ENCODE data around the gene PILRA. TPM values are rescaled to one million over a fixed set of nuclear protein-coding genes. Genes with fewer than 3 reads are reported as not detected.

Gene PILRA
- total RNA-seq, 1 donor from 2014 or later = 25.8 TPM

- no peaks in the 10 kb centered on the region for H3K9me3 ChIP-seq
- intact Hi-C loops (cut with DNase I) = loop anchor here (10.0 kb wide), 1 partner anchor 295 kb away; the partner anchor contains the start of gene MBLAC1
- H3K4me1 ChIP-seq = no peaks in the 10 kb centered on the region
- no peaks in the 10 kb centered on the region for H3K27me3 ChIP-seq
- no peak for TF ChIP-seq CTCF (IDR thresholded peaks at IDR 0.05)
- no peak overlapping the region for H3K27ac ChIP-seq
- H3K4me3 ChIP-seq = no peak overlapping the region
- H3K36me3 ChIP-seq = peaks cover 0 to 6% of the 10 kb centered on the region in 2 donors
- peak in 1 of 2 donors; percentile 19 for DNase-seq (ENCODE audit: low spot score in 2 of 2)
Measured at GRCh38 chr7:100419660-100420226, 46.5 kb downstream of the PILRA start.

- Histone ChIP-seq H3K4me1 (peaks cover 4% of the 10 kb centered on the region in 2 donors), H3K36me3 (peaks cover 0 to 6% of the 10 kb centered on the region in 2 donors), H3K4me3 (no peak overlapping the region), H3K9me3 (no peaks in the 10 kb centered on the region), H3K27me3 (no peaks in the 10 kb centered on the region), H3K27ac (no peak overlapping the region)
- DNase-seq (ENCODE audit: low spot score in 2 of 2) = no peak
- intact Hi-C loops (cut with DNase I) = loop anchor here (10.0 kb wide), 1 partner anchor 299 kb away; the partner anchor contains the start of gene MBLAC1
- no peak for TF ChIP-seq CTCF (IDR thresholded peaks at IDR 0.05)
Measured at GRCh38 chr7:100423315-100423714, 50.0 kb downstream of the PILRA start.

GRCh38 chr7:100425347-100425746, 52.1 kb downstream of the PILRA start:
- Histone ChIP-seq H3K27me3 (no peaks in the 10 kb centered on the region), H3K27ac (no peak overlapping the region)

GRCh38 chr7:100426516-100426915, 53.2 kb downstream of the PILRA start:
- DNase-seq (ENCODE audit: low spot score in 2 of 2) = no peak
- Histone ChIP-seq H3K4me3 (no peak overlapping the region), H3K27ac (no peak overlapping the region), H3K36me3 (peaks cover 0 to 6% of the 10 kb centered on the region in 2 donors), H3K4me1 (peaks cover 4 to 14% of the 10 kb centered on the region in 2 donors), H3K9me3 (no peaks in the 10 kb centered on the region), H3K27me3 (no peaks in the 10 kb centered on the region)
- intact Hi-C loops (cut with DNase I) = loop anchor here (5.0 to 10.0 kb wide), 2 partner anchors 302 to 441 kb away; partner anchors contain the start of genes MBLAC1 and TRIP6
- no peak for TF ChIP-seq CTCF (IDR thresholded peaks at IDR 0.05)

More at GRCh38 chr7:100425347-100425746, 52.1 kb downstream of the PILRA start:
- TF ChIP-seq CTCF (IDR thresholded peaks at IDR 0.05) = no peak
- peaks cover 0 to 6% of the 10 kb centered on the region in 2 donors for H3K36me3 ChIP-seq
- no peak for DNase-seq (ENCODE audit: low spot score in 2 of 2)
- H3K9me3 ChIP-seq = no peaks in the 10 kb centered on the region
- peaks cover 4% of the 10 kb centered on the region in 2 donors for H3K4me1 ChIP-seq
- no peak overlapping the region for H3K4me3 ChIP-seq
- intact Hi-C loops (cut with DNase I) = loop anchor here (5.0 to 10.0 kb wide), 2 partner anchors 301 to 442 kb away; partner anchors contain the start of genes MBLAC1 and TRIP6

GRCh38 chr7:100427762-100428198, 54.5 kb downstream of the PILRA start:
- peaks cover 4 to 22% of the 10 kb centered on the region in 2 donors for H3K4me1 ChIP-seq
- intact Hi-C loops (cut with DNase I) = loop anchor here (1.0 to 10.0 kb wide), 4 partner anchors 51 to 440 kb away; partner anchors contain the start of genes GNB2, MBLAC1, TRIP6 and TSC22D4
- H3K36me3 ChIP-seq = peaks cover 0 to 9% of the 10 kb centered on the region in 2 donors
- H3K4me3 ChIP-seq = peak overlapping the region; percentile 74 to 82
- peak overlapping the region; percentile 99 to 100 for H3K27ac ChIP-seq
- DNase-seq (ENCODE audit: low spot score in 2 of 2) = no peak
- H3K9me3 ChIP-seq = no peaks in the 10 kb centered on the region
- H3K27me3 ChIP-seq = no peaks in the 10 kb centered on the region
- no peak for TF ChIP-seq CTCF (IDR thresholded peaks at IDR 0.05)

Measured in ascending aorta (tissue), 2 donors.